ENCODE measurements around the gene PLCE1. TPM values are rescaled to one million over a fixed set of nuclear protein-coding genes. Genes with fewer than 3 reads are reported as not detected.

Gene PLCE1
- total and polyA plus RNA-seq, 7 experiments from 2014 or later: 0.03 to 0.30 (median 0.14) TPM; not detected in 3

- POLR2A ChIA-PET: no interaction called here
Measured at GRCh38 chr10:94041206-94041605, 47.5 kb downstream of the PLCE1 start.

GRCh38 chr10:94042001-94042833 is 48.5 kb downstream of the PLCE1 start:
- ChIA-PET POLR2A (no interaction called here), CTCF (no interaction called here)
- H3K27me3 ChIP-seq (ENCODE audit: control insufficient read depth in 2 of 2, insufficient read depth in 2 of 2, low read length in 2 of 2): no peaks in the 10 kb centered on the region
- Mint-ChIP-seq H3K27me3 (peaks cover 0 to 17% (median 8%) of the 10 kb centered on the region in 5 donors), H3K4me1 (no peaks in the 10 kb centered on the region), H3K9me3 (peaks cover 0 to 3% (median 0%) of the 10 kb centered on the region in 11 donors), H3K36me3 (no peaks in the 10 kb centered on the region), H3K4me3 (no peak overlapping the region), H3K27ac (no peak overlapping the region)
- H3K27ac ChIP-seq (ENCODE audit: low read depth, low read length): no peak overlapping the region
- no peaks in the 10 kb centered on the region for H3K4me1 ChIP-seq (ENCODE audit: control insufficient read depth in 2 of 2, insufficient read depth in 2 of 2, low read length in 2 of 2)
- H3K4me3 ChIP-seq (ENCODE audit: low read length): no peak overlapping the region
- intact Hi-C loops (cut with micrococcal nuclease): no loop called here
- no peak for DNase-seq
- H3K36me3 ChIP-seq (ENCODE audit: control insufficient read depth in 2 of 3, insufficient read depth in 3 of 3, low read length in 3 of 3): no peaks in the 10 kb centered on the region
- ATAC-seq: no peak
- no peaks in the 10 kb centered on the region for H3K9me3 ChIP-seq (ENCODE audit: control insufficient read depth in 2 of 3, low read length in 3 of 3)

More at GRCh38 chr10:94041206-94041605, 47.5 kb downstream of the PLCE1 start:
- Mint-ChIP-seq H3K4me3 (no peak overlapping the region), H3K27me3 (peaks cover 2 to 22% (median 8%) of the 10 kb centered on the region in 5 donors), H3K36me3 (no peaks in the 10 kb centered on the region), H3K9me3 (peaks cover 0 to 3% (median 0%) of the 10 kb centered on the region in 11 donors), H3K27ac (no peak overlapping the region), H3K4me1 (no peaks in the 10 kb centered on the region)
- Histone ChIP-seq H3K4me3 (ENCODE audit: low read length) (no peak overlapping the region), H3K27me3 (ENCODE audit: control insufficient read depth in 2 of 2, insufficient read depth in 2 of 2, low read length in 2 of 2) (no peaks in the 10 kb centered on the region), H3K36me3 (ENCODE audit: control insufficient read depth in 2 of 3, insufficient read depth in 3 of 3, low read length in 3 of 3) (no peaks in the 10 kb centered on the region), H3K9me3 (ENCODE audit: control insufficient read depth in 2 of 3, low read length in 3 of 3) (no peaks in the 10 kb centered on the region), H3K27ac (ENCODE audit: low read depth, low read length) (no peak overlapping the region), H3K4me1 (ENCODE audit: control insufficient read depth in 2 of 2, insufficient read depth in 2 of 2, low read length in 2 of 2) (no peaks in the 10 kb centered on the region)
- ATAC-seq: no peak
- intact Hi-C loops (cut with micrococcal nuclease): no loop called here
- no peak for DNase-seq
- CTCF ChIA-PET: no interaction called here

GRCh38 chr10:94042834-94043175 is 49.1 kb downstream of the PLCE1 start:
- no peaks in the 10 kb centered on the region for H3K36me3 Mint-ChIP-seq
- POLR2A ChIA-PET: no interaction called here
- H3K9me3 Mint-ChIP-seq: peaks cover 0 to 3% (median 0%) of the 10 kb centered on the region in 11 donors
- Histone ChIP-seq H3K4me1 (ENCODE audit: control insufficient read depth in 2 of 2, insufficient read depth in 2 of 2, low read length in 2 of 2) (no peaks in the 10 kb centered on the region), H3K27me3 (ENCODE audit: control insufficient read depth in 2 of 2, insufficient read depth in 2 of 2, low read length in 2 of 2) (no peaks in the 10 kb centered on the region), H3K9me3 (ENCODE audit: control insufficient read depth in 2 of 3, low read length in 3 of 3) (no peaks in the 10 kb centered on the region), H3K36me3 (ENCODE audit: control insufficient read depth in 2 of 3, insufficient read depth in 3 of 3, low read length in 3 of 3) (no peaks in the 10 kb centered on the region), H3K27ac (ENCODE audit: low read depth, low read length) (no peak overlapping the region), H3K4me3 (ENCODE audit: low read length) (no peak overlapping the region)
- intact Hi-C loops (cut with micrococcal nuclease): no loop called here
- DNase-seq (no peak), ATAC-seq (no peak)
- CTCF ChIA-PET: no interaction called here
- H3K27ac Mint-ChIP-seq: no peak overlapping the region
- H3K4me1 Mint-ChIP-seq: no peaks in the 10 kb centered on the region
- H3K27me3 Mint-ChIP-seq: peaks cover 0 to 17% (median 8%) of the 10 kb centered on the region in 5 donors
- no peak overlapping the region for H3K4me3 Mint-ChIP-seq

Other genes with a start within 250 kb of the PLCE1 start
- gene LGI1, start 236.0 kb upstream of the PLCE1 start, total RNA-seq: not detected
- not detected for gene LGI1, start 236.0 kb upstream of the PLCE1 start, polyA plus RNA-seq
- gene SLC35G1, start 100.0 kb upstream of the PLCE1 start, total RNA-seq: 1 to 10 TPM; 2.4 to 7.2 (median 3.5) TPM
- 1 to 10 TPM; 4.5 TPM for gene SLC35G1, start 100.0 kb upstream of the PLCE1 start, polyA plus RNA-seq